ENCODE measurements around the gene CTU1. TPM values are rescaled to one million over a fixed set of nuclear protein-coding genes. Genes with fewer than 3 reads are reported as not detected.

The CTU1 gene
- total and polyA plus RNA-seq, 12 donors = 2.0 to 5.6 (median 3.2) TPM

- peaks cover 0 to 7% (median 3%) of the 10 kb centered on the region in 9 donors for H3K4me1 ChIP-seq
- H3K9me3 ChIP-seq = no peaks in the 10 kb centered on the region
- intact Hi-C loops (cut with DNase I) = loop anchor here in 1 of 10 donors (5.0 kb wide), 1 partner anchor 56 kb away; the partner anchor contains the start of gene KLK11
- WGBS, 2 donors = 72 to 78% methylated on average over 14 of the region's 14 CpGs
- peaks cover 0 to 4% (median 0%) of the 10 kb centered on the region in 7 donors for H3K27me3 ChIP-seq
- ATAC-seq (no peak), DNase-seq (no peak)
- H3K36me3 ChIP-seq = no peaks in the 10 kb centered on the region
- no peak overlapping the region for H3K4me3 ChIP-seq
- TF ChIP-seq CTCF (IDR thresholded peaks at IDR 0.05) = no peak
- H3K27ac ChIP-seq = no peak overlapping the region
Measured at GRCh38 chr19:51083783-51084182, 24.4 kb downstream of the CTU1 start.

DNA sequence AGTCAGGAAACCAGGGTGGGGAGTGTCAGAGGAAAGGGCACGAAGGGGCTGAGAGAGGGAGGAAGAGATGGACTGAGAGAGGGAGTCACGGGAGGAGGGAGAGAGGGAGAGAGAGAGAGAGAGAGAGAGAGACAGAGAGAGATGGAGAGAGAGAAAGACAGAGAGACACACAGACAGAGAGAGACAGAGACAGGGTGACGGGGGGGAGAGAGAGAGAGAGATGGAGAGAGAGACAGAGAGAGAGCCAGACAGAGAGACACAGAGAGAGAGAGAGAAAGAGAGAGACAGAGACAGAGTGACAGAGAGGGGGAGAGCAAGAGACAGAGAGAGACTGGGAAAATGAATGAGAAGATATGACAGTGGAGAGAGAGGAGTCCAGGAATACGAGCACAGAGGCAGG is 25.0 kb downstream of the CTU1 start:
- no peak for ATAC-seq

DNA sequence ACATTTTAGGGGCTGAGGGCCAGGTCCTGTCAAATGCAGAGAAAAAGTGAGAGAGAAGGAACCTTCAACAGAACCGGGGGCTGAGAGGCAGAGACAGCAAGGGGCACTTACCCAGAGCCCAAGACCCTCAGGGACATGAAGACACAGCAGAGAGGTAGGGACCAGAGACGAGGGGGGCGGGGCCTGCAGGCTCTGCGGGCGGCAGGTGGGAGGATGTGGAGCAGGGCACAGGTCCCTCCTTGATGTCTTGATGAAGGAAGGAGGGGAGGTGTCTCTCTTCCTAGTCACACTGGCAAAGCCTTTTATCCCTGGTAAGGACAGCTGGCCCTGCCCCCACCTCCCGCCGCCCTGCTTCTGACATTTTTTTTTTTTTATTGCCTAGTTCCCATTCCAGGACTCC is 25.6 kb downstream of the CTU1 start, which contains the start of gene KLK14:
KLK14 (minus strand) TSS at position 277 of the 400 bp plus-strand sequence; CDS start at position 4, 273 bp downstream.
- H3K9me3 ChIP-seq = no peaks in the 10 kb centered on the region
- intact Hi-C loops (cut with DNase I) = loop anchor here in 1 of 10 donors (5.0 kb wide), 1 partner anchor 55 kb away; the partner anchor contains the start of gene KLK11
- no peak within 1 kb of the TSS for H3K4me3 ChIP-seq
- ATAC-seq (no peak), DNase-seq (no peak)
- H3K4me1 ChIP-seq = peaks cover 0 to 7% (median 3%) of the 10 kb centered on the region in 9 donors
- no peak for TF ChIP-seq CTCF (IDR thresholded peaks at IDR 0.05)
- 34 to 42% methylated on average over 7 of the region's 7 CpGs for WGBS, 2 donors
- H3K36me3 ChIP-seq = no peaks in the 10 kb centered on the region
- H3K27me3 ChIP-seq = peaks cover 0 to 4% (median 0%) of the 10 kb centered on the region in 7 donors
- H3K27ac ChIP-seq = no peak within 1 kb of the TSS

More for the DNA sequence above, 25.0 kb downstream of the CTU1 start:
- 39 to 42% methylated on average over 4 of the region's 4 CpGs for WGBS, 2 donors
- no peak for DNase-seq
- H3K36me3 ChIP-seq = no peaks in the 10 kb centered on the region
- intact Hi-C loops (cut with DNase I) = loop anchor here in 1 of 10 donors (5.0 kb wide), 1 partner anchor 56 kb away; the partner anchor contains the start of gene KLK11
- no peak overlapping the region for H3K4me3 ChIP-seq
- peaks cover 0 to 7% (median 3%) of the 10 kb centered on the region in 9 donors for H3K4me1 ChIP-seq
- no peak overlapping the region for H3K27ac ChIP-seq
- H3K27me3 ChIP-seq = peaks cover 0 to 4% (median 0%) of the 10 kb centered on the region in 7 donors
- H3K9me3 ChIP-seq = no peaks in the 10 kb centered on the region
- TF ChIP-seq CTCF (IDR thresholded peaks at IDR 0.05) = no peak

DNA sequence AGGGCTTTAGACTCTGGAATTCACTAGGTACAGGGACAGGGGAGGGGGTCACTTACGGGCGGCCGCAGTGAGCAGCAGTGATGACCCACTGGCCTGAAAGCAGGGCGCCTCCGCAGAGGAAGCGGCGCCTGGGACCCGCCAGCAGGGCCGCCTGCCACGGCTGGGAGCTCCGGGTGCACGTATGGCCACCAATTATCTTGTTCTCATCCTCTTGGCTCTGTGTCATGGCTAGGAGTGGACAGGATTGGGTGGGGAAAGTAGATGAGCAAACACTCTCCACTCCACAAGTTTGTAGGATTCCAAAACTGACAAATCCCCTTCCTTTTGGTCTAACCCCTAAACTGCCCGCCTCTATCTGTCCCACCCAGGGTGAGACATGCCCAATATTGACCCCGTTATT is 26.7 kb downstream of the CTU1 start:
- peaks cover 0 to 7% (median 3%) of the 10 kb centered on the region in 9 donors for H3K4me1 ChIP-seq
- H3K4me3 ChIP-seq = no peak overlapping the region
- H3K27me3 ChIP-seq = peaks cover 0 to 7% (median 0%) of the 10 kb centered on the region in 7 donors
- H3K27ac ChIP-seq = no peak overlapping the region
- H3K36me3 ChIP-seq = no peaks in the 10 kb centered on the region
- intact Hi-C loops (cut with DNase I) = loop anchor here in 1 of 10 donors (5.0 kb wide), 1 partner anchor 54 kb away; the partner anchor contains the start of gene KLK11
- ATAC-seq = no peak
- no peaks in the 10 kb centered on the region for H3K9me3 ChIP-seq
- no peak for DNase-seq
- WGBS, 2 donors = 76 to 88% methylated on average over 14 of the region's 14 CpGs
- TF ChIP-seq CTCF (IDR thresholded peaks at IDR 0.05) = no peak

All from heart right ventricle (tissue), 16 donors.